HG02943 (cell line): Measurements from ENCODE around the gene ZRANB2.

ENCODE experiments used
- ATAC-seq: cut with Tn5 transposase; IDR thresholded peaks from one replicate; pipeline ENCODE4 v1.9.1; 2021; ENCODE audit warnings: mild to moderate bottlenecking, low read depth, moderate library complexity; ENCODE audit not compliant: unreplicated experiment

ZRANB2 gene

GRCh38 chr1:71071720-71072119 lies 9.1 kb downstream of the ZRANB2 start:
- no peak for ATAC-seq

GRCh38 chr1:71068325-71069240 lies 12.3 kb downstream of the ZRANB2 start:
- ATAC-seq, result no peak

- ATAC-seq, result no peak
Observed at GRCh38 chr1:71054791-71055190, 26.0 kb downstream of the ZRANB2 start.

- ATAC-seq, result no peak
Observed at GRCh38 chr1:71054281-71054731, 26.5 kb downstream of the ZRANB2 start.

- no peak for ATAC-seq
Observed at GRCh38 chr1:71053758-71054157, 27.1 kb downstream of the ZRANB2 start.

- no peak for ATAC-seq
Observed at GRCh38 chr1:71053146-71053545, 27.7 kb downstream of the ZRANB2 start.

GRCh38 chr1:71049951-71050598 lies 30.8 kb downstream of the ZRANB2 start:
- peak; percentile 61 for ATAC-seq

GRCh38 chr1:71047635-71048607 lies 32.9 kb downstream of the ZRANB2 start, which contains the start of gene PTGER3:
PTGER3 (minus strand) TSS chr1:71047816; CDS start chr1:71047577, 239 bp downstream.
- no peak for ATAC-seq

GRCh38 chr1:71046891-71047634 lies 33.8 kb downstream of the ZRANB2 start:
- no peak for ATAC-seq

GRCh38 chr1:71045463-71046028 lies 35.3 kb downstream of the ZRANB2 start:
- no peak for ATAC-seq

- no peak for ATAC-seq
Observed at GRCh38 chr1:71044833-71045232, 36.0 kb downstream of the ZRANB2 start.

- ATAC-seq, result no peak
Observed at GRCh38 chr1:71043065-71043464, 37.8 kb downstream of the ZRANB2 start.

GRCh38 chr1:71041806-71042205 lies 39.0 kb downstream of the ZRANB2 start:
- no peak for ATAC-seq

- ATAC-seq, result no peak
Observed at GRCh38 chr1:71039661-71040262, 41.1 kb downstream of the ZRANB2 start.

GRCh38 chr1:71038942-71039341 lies 41.9 kb downstream of the ZRANB2 start:
- no peak for ATAC-seq

GRCh38 chr1:71037829-71038620 lies 42.8 kb downstream of the ZRANB2 start:
- ATAC-seq, result no peak

GRCh38 chr1:71037066-71037465 lies 43.8 kb downstream of the ZRANB2 start:
- no peak for ATAC-seq

- no peak for ATAC-seq
Observed at GRCh38 chr1:71033136-71033535, 47.7 kb downstream of the ZRANB2 start.
